H1 (cell line): Measurements from ENCODE around the gene BTBD18. TPM values are rescaled to one million over a fixed set of nuclear protein-coding genes. Genes with fewer than 3 reads are reported as not detected.

Experiments
- CTCF ChIA-PET: fragments of 300-600 bp; sonication (Branson Sonifier 250); formaldehyde crosslinking; loops from one replicate; lab custom pipeline; 2021; ENCODE audit not compliant: partially characterized antibody; lab: Charles Lee
- POLR2A ChIA-PET: fragments of 300-600 bp; sonication (Branson Sonifier 250); formaldehyde crosslinking; loops from one replicate; lab custom pipeline; 2021; ENCODE audit warnings: inconsistent platforms; ENCODE audit not compliant: partially characterized antibody; lab: Charles Lee
- DNase-seq, 2 experiments: peaks; one replicate each; pipeline versions ENCODE4 v3.0.0 to v3.0.0-alpha.2; 2010 to 2022; ENCODE audit warnings: low spot score in 2 of 2, low read depth in 1 of 2, mixed read lengths in 1 of 2
- FAIRE-seq: peaks from 2 replicates; lab custom pipeline; 2011; peaks lifted over from hg19 to GRCh38; lab: Jason Lieb, UNC
- H2AFZ ChIP-seq: 2 replicates; pipeline ENCODE4 v1.8.1; 2012; ENCODE audit warnings: low read length, inconsistent platforms
- H2AK5ac ChIP-seq: 2 replicates; pipeline ENCODE4 v1.6.1; 2013; ENCODE audit warnings: low read depth, low read length
- H2BK120ac ChIP-seq: replicated peaks from 2 replicates; pipeline ENCODE3; 2013; ENCODE audit warnings: low read depth, low read length, inconsistent platforms
- H2BK12ac ChIP-seq: 2 replicates; pipeline ENCODE4 v1.6.1; 2013; ENCODE audit warnings: low read depth, low read length
- H2BK15ac ChIP-seq: 2 replicates; pipeline ENCODE4 v1.6.1; 2013; ENCODE audit warnings: low read length
- H2BK20ac ChIP-seq: 2 replicates; pipeline ENCODE4 v1.6.1; 2013; ENCODE audit warnings: low read length
- H2BK5ac ChIP-seq: 2 replicates; pipeline ENCODE4 v1.6.1; 2013; ENCODE audit warnings: low read depth, low read length
- H3K14ac ChIP-seq: 2 replicates; pipeline ENCODE4 v1.6.1; 2013; ENCODE audit warnings: inconsistent platforms; ENCODE audit not compliant: insufficient read length
- H3K18ac ChIP-seq: 2 replicates; pipeline ENCODE4 v1.6.1; 2013; ENCODE audit warnings: low read length; ENCODE audit errors: extremely low read depth
- H3K23ac ChIP-seq: 2 replicates; pipeline ENCODE4 v1.6.1; 2013; ENCODE audit warnings: inconsistent platforms; ENCODE audit not compliant: insufficient read length
- H3K23me2 ChIP-seq: 2 replicates; pipeline ENCODE4 v1.6.1; 2013; ENCODE audit warnings: low read depth, low read length
- H3K27ac ChIP-seq: 2 replicates; pipeline ENCODE4 v1.6.1; 2011; ENCODE audit warnings: low read depth, low read length, inconsistent platforms
- H3K27me3 ChIP-seq, 4 experiments: replicated peaks in 1 of 4; 1 replicate in 1 of 4; 2 replicates in 3 of 4; pipeline versions ENCODE4 v1.6.1 to v1.8.1; 2011 to 2013; ENCODE audit warnings: low read length in 3 of 4, mild to moderate bottlenecking in 3 of 4, inconsistent platforms in 2 of 4, mixed read lengths in 2 of 4, moderate library complexity in 1 of 4; ENCODE audit not compliant: control insufficient read depth in 3 of 4, insufficient read depth in 3 of 4; ENCODE audit errors: extremely low read depth in 1 of 4
- H3K36me3 ChIP-seq, 4 experiments: 2 replicates each; pipeline versions ENCODE4 v1.6.1 to v1.8.1; 2011 to 2013; ENCODE audit warnings: mild to moderate bottlenecking in 4 of 4, low read length in 3 of 4, moderate library complexity in 2 of 4, control low read depth in 1 of 4, inconsistent platforms in 1 of 4; ENCODE audit not compliant: insufficient read depth in 4 of 4, control insufficient read depth in 2 of 4
- H3K4ac ChIP-seq: replicated peaks from 2 replicates; pipeline ENCODE3; 2013; ENCODE audit warnings: low read length, low read depth, mixed read lengths, inconsistent platforms; ENCODE audit not compliant: insufficient read length
- H3K4me1 ChIP-seq, 4 experiments: replicated peaks in 1 of 4; 1 replicate in 1 of 4; 2 replicates in 3 of 4; pipeline versions ENCODE4 v1.6.1 to v1.8.1; 2011 to 2013; ENCODE audit warnings: low read length in 3 of 4, inconsistent platforms in 2 of 4, mixed read lengths in 1 of 4; ENCODE audit not compliant: insufficient read depth in 4 of 4, control insufficient read depth in 3 of 4
- H3K4me2 ChIP-seq, 2 experiments: 2 replicates each; pipeline versions ENCODE4 v1.6.1 to v1.8.1; 2011 to 2013; ENCODE audit warnings: low read depth in 2 of 2, low read length in 2 of 2, control low read depth in 1 of 2, inconsistent platforms in 1 of 2, mild to moderate bottlenecking in 1 of 2; ENCODE audit not compliant: insufficient read depth in 1 of 2
- H3K4me3 ChIP-seq, 4 experiments: fragments of 200-600, 300-600 bp in 1 of 4; sonication (generic), shearing (Covaris generic), sonication (Bioruptor Twin) in 1 of 4; 2 replicates each; pipeline versions ENCODE4 v1.5.1 to v1.8.1; 2011 to 2016; ENCODE audit warnings: low read length in 4 of 4, low read depth in 3 of 4, control low read depth in 2 of 4, inconsistent platforms in 2 of 4, mild to moderate bottlenecking in 2 of 4, mixed read lengths in 1 of 4, moderate library complexity in 1 of 4; ENCODE audit not compliant: insufficient read depth in 2 of 4; ENCODE audit errors: extremely low read depth in 1 of 4
- H3K56ac ChIP-seq: replicated peaks from 2 replicates; pipeline ENCODE3; 2013; ENCODE audit warnings: low read depth, mild to moderate bottlenecking, mixed read lengths, low read length, inconsistent platforms; ENCODE audit not compliant: insufficient read length
- H3K79me1 ChIP-seq: 2 replicates; pipeline ENCODE4 v1.6.1; 2013; ENCODE audit warnings: low read depth, low read length, control low read depth
- H3K79me2 ChIP-seq, 2 experiments: 2 replicates each; pipeline versions ENCODE4 v1.6.1 to v1.8.1; 2012 to 2013; ENCODE audit warnings: low read length in 2 of 2, mild to moderate bottlenecking in 2 of 2, inconsistent platforms in 1 of 2; ENCODE audit not compliant: insufficient read depth in 2 of 2, control insufficient read depth in 1 of 2
- H3K9ac ChIP-seq, 4 experiments: replicated peaks in 1 of 4; 1 replicate in 1 of 4; 2 replicates in 3 of 4; pipeline versions ENCODE4 v1.6.1 to v1.8.1; 2011 to 2013; ENCODE audit warnings: low read depth in 3 of 4, low read length in 3 of 4, control low read depth in 2 of 4, mild to moderate bottlenecking in 2 of 4, moderate library complexity in 2 of 4, inconsistent platforms in 1 of 4; ENCODE audit errors: extremely low read depth in 1 of 4
- H3K9me3 ChIP-seq, 2 experiments: 2 replicates each; pipeline versions ENCODE4 v1.6.1 to v1.8.1; 2012 to 2013; ENCODE audit warnings: mild to moderate bottlenecking in 2 of 2, moderate library complexity in 2 of 2, control low read depth in 1 of 2, inconsistent platforms in 1 of 2, low read depth in 1 of 2, low read length in 1 of 2, mixed read lengths in 1 of 2; ENCODE audit not compliant: insufficient read depth in 2 of 2
- H4K20me1 ChIP-seq, 2 experiments: replicated peaks in 1 of 2; 2 replicates each; pipeline versions ENCODE3 to v1.8.1; 2011 to 2013; ENCODE audit warnings: inconsistent platforms in 2 of 2, low read length in 2 of 2, mild to moderate bottlenecking in 1 of 2; ENCODE audit not compliant: insufficient read depth in 2 of 2, control insufficient read depth in 1 of 2
- H4K5ac ChIP-seq: 2 replicates; pipeline ENCODE4 v1.6.1; 2013; ENCODE audit warnings: low read length, low read depth, mixed read lengths, inconsistent platforms; ENCODE audit not compliant: insufficient read length
- H4K8ac ChIP-seq: 2 replicates; pipeline ENCODE4 v1.8.0; 2013; ENCODE audit warnings: mild to moderate bottlenecking, moderate library complexity, low read length, inconsistent platforms; ENCODE audit not compliant: insufficient read depth; ENCODE audit errors: extremely low read depth
- H4K91ac ChIP-seq: replicated peaks from 2 replicates; pipeline ENCODE3; 2013; ENCODE audit warnings: low read length, mixed read lengths, inconsistent platforms; ENCODE audit not compliant: insufficient read length
- CBX8 ChIP-seq: fragments of 300-800, 300-1000 bp; sonication (generic); IDR thresholded peaks from 2 replicates; pipeline ENCODE4 v1.7.1; 2016; ENCODE audit warnings: low read depth, low read length, borderline replicate concordance
- CHD1 ChIP-seq: IDR thresholded peaks from 2 replicates; pipeline ENCODE4 v1.6.1; 2012; ENCODE audit warnings: low read depth, low read length, improper control_type of control experiment
- CTBP2 ChIP-seq: IDR thresholded peaks from 2 replicates; pipeline ENCODE4 v1.7.0; 2011; ENCODE audit warnings: borderline replicate concordance, mild to moderate bottlenecking, moderate library complexity, mixed read lengths, low read length; ENCODE audit not compliant: insufficient read depth, insufficient read length
- EGR1 ChIP-seq: IDR thresholded peaks from 2 replicates; pipeline ENCODE4 v1.6.1; 2011; ENCODE audit warnings: low read depth, low read length, borderline replicate concordance
- JUN ChIP-seq: IDR thresholded peaks from 2 replicates; pipeline ENCODE4 v1.6.1; 2011; ENCODE audit warnings: low read depth, mild to moderate bottlenecking, improper control_type of control experiment, low read length
- POLR2AphosphoS5 ChIP-seq: IDR thresholded peaks from 2 replicates; pipeline ENCODE4 v1.6.1; 2011; ENCODE audit warnings: low read depth, low read length
- SAP30 ChIP-seq: fragments of 300-600 bp; sonication (generic); IDR thresholded peaks from 2 replicates; pipeline ENCODE4 v1.7.1; 2012; ENCODE audit warnings: low read length, moderate library complexity, mild to moderate bottlenecking, inconsistent platforms; ENCODE audit not compliant: insufficient read depth, insufficient replicate concordance
- SP1 ChIP-seq: IDR thresholded peaks from 2 replicates; pipeline ENCODE4 v1.6.1; 2011; ENCODE audit warnings: low read depth, low read length
- SUZ12 ChIP-seq: fragments of 200-600 bp; sonication (generic); IDR thresholded peaks from 2 replicates; pipeline ENCODE4 v1.6.1; 2012; ENCODE audit warnings: mild to moderate bottlenecking, inconsistent platforms, low read length, moderate library complexity, mixed read lengths
- TBP ChIP-seq: IDR thresholded peaks from 2 replicates; pipeline ENCODE4 v1.6.1; 2011; ENCODE audit warnings: low read depth, low read length, improper control_type of control experiment
- TCF12 ChIP-seq: IDR thresholded peaks from 2 replicates; pipeline ENCODE4 v1.6.1; 2011; ENCODE audit warnings: low read depth, mild to moderate bottlenecking, low read length
- WGBS, 2 experiments: shearing (Covaris generic) in 1 of 2; methylation state at CpG; one replicate each; pipeline versions ENCODE4 v1.1.6 to v1.1.7; 2013 to 2015; ENCODE audit warnings: low lambda C conversion rate in 2 of 2, mixed read lengths in 2 of 2, inconsistent platforms in 1 of 2, low coverage in 1 of 2, missing lambda C conversion rate in 1 of 2; ENCODE audit not compliant: insufficient replicate concordance in 2 of 2, insufficient coverage in 1 of 2, insufficient read length in 1 of 2; ENCODE audit errors: extremely low coverage in 1 of 2, missing lambda C conversion rate in 1 of 2; 5-methylcytosine and 5-hydroxymethylcytosine counted together
- polyA plus RNA-seq, 7 experiments: library from polyadenylated mRNA; depleted of rRNA in 3 of 7; stranded (reverse) in 5 of 7; unstranded in 2 of 7; fragments of >200 nt in 5 of 7; fragments of 200-250 nt in 2 of 7; gene quantifications; 1 replicate in 5 of 7; 2 replicates in 1 of 7; 4 replicates in 1 of 7; pipeline versions ENCODE4 v1.2.1 to v1.2.3, GENCODE V29; 2011 to 2013; ENCODE audit warnings: missing spikeins in 2 of 7, mixed read lengths in 2 of 7
- total RNA-seq: library from RNA; stranded (reverse); fragmentation: NEBNext Ultra II Directional; extraction: Animal tissue kit (Norgen Biotek cat#: 25700); gene quantifications from 2 replicates; pipeline ENCODE4 v1.2.1, GENCODE V29; 2021

BTBD18 gene
- total and polyA plus RNA-seq, 2 of the 8 experiments (the other 6 are each of a cell fraction or from before 2014, with no cell fraction given) = 0.03 TPM; not detected in 1

DNA sequence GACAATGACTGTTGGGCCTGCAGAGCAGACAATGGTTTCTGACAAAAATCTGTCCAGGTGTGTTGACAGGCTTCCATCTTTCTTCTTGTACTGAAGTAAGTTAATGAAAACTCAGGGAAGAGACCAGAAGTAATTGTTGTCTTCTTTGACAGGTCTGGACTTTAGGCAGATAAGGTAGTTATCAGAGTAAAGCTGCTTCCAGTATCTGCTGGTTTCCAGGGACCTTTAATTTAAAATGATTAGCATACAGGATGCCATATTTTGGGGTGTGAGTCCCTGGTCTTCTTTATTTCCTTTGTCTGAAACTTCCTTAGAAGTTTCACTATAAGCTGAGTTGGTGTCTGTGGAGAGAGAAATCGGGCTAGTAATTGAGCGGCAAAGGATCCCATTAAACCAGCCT lies 37.8 kb downstream of the BTBD18 start:
- Histone ChIP-seq H3K9ac (no peak overlapping the region), H4K20me1 (peaks cover 0 to 5% of the 10 kb centered on the region in 2 experiments), H3K4me1 (peaks cover 0 to 4% (median 0%) of the 10 kb centered on the region in 4 experiments; a peak in 1 of 7 replicates), H3K23ac (no peak overlapping the region), H3K36me3 (peaks cover 0 to 11% (median 4%) of the 10 kb centered on the region in 4 experiments; a peak in 3 of 8 replicates), H3K4me2 (peak overlapping the region; percentile 60 to 74), H3K9me3 (peaks cover 0 to 3% of the 10 kb centered on the region in 2 experiments; a peak in 1 of 4 replicates), H4K8ac (no peak overlapping the region), H2BK120ac (no peak overlapping the region), H3K79me1 (peaks cover 2% of the 10 kb centered on the region; the same call in 1 of the 2 replicates), H3K4ac (no peak overlapping the region), H2AK5ac (no peak overlapping the region), H2BK12ac (no peak overlapping the region), H3K27ac (no peak overlapping the region), H3K56ac (no peak overlapping the region), H3K27me3 (no peaks in the 10 kb centered on the region), H3K18ac (no peak overlapping the region), H2BK15ac (no peak overlapping the region), H4K5ac (no peak overlapping the region), H3K4me3 (peak overlapping the region; percentile 91 to 100 (median 98); a peak in 5 of 8 replicates), H2BK20ac (no peak overlapping the region), H2AFZ (no peak overlapping the region), H3K14ac (no peak overlapping the region), H2BK5ac (no peak overlapping the region), H3K23me2 (peaks cover 9% of the 10 kb centered on the region), H3K79me2 (peaks cover 26 to 53% of the 10 kb centered on the region in 2 experiments), H4K91ac (no peak overlapping the region)
- DNase-seq (no peak), FAIRE-seq (no peak)
- WGBS, 2 experiments = 87% methylated on average over 2 of the region's 2 CpGs; no CpG with 5 or more reads in 1 of the 2 experiments
- no peak for TF ChIP-seq POLR2AphosphoS5
- TF ChIP-seq CTBP2 = no peak
- TF ChIP-seq CHD1 = no peak
- no peak for TF ChIP-seq EGR1
- no peak for TF ChIP-seq SUZ12
- no peak for TF ChIP-seq CBX8
- no peak for TF ChIP-seq JUN
- TF ChIP-seq SP1 = no peak
- no peak for TF ChIP-seq TCF12
- TF ChIP-seq SAP30 = no peak
- no peak for TF ChIP-seq TBP
- ChIA-PET CTCF (interaction anchor here (0.7 to 1.0 kb wide), 5 partner anchors 21 to 853 kb away, joined by 3 read pairs; no protein-coding TSS in a partner anchor), POLR2A (interaction anchor here (0.8 to 4.3 kb wide), 11 partner anchors 10 to 87 kb away, joined by 3 to 27 read pairs (median 4); partner anchors contain the start of gene SELENOH)
